Measurements from ENCODE around the gene WFDC8. TPM values are rescaled to one million over a fixed set of nuclear protein-coding genes. Genes with fewer than 3 reads are reported as not detected.
"Not testable (repeated sequence)": the region's sequence is repeated elsewhere in the genome, so short reads cannot be mapped to it uniquely, and the experiment has no call there.

Gene WFDC8
- not detected for polyA plus RNA-seq

DNA sequence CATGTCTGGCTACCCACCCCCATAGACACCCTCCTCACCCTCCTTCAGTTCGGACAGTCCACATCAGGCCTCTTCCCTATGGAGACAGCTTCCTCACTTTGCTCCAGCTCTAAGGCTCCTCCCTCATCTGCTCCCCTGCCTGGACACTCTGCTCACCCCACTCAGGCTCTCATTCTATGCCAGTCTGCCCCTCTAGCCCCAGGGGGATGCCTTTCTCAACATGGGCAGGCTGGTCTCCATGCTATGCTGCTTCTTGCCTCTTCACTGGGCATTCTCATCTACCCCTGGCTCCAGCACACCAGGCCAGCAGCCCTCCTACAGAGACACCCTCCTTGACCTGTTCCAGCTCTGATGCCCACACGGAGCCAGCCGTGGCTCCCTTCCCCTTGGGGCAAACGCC lies at the start of gene WFDC8:
WFDC8 (minus strand) TSS at position 101 of the 400 bp plus-strand sequence; CDS start at position 64, 37 bp downstream.
- H3K27me3 Mint-ChIP-seq (ENCODE audit: low read depth in 3 of 3) = peaks cover 1 to 5% (median 2%) of the 10 kb centered on the region in 3 donors

DNA sequence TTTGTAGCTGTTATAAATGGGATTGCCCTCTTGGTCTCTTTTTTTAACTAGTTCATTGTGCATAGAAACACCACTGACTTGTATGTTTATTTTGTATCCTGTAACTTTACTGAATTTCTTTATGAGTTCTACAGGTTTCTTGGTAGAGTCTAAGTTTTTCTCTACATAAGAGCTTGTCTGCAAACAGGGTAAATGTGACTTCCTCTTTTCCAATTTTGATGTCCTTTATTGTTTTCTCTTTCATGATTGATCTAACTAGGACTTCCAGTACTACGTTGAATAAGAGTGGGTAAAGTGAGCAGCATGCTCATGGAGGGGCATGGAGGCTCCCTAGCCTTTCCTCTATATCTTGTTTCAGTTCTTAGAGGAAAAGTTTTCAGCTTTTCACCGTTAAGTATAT lies 47.5 kb upstream of the WFDC8 start:
- Mint-ChIP-seq H3K36me3 (no peaks in the 10 kb centered on the region), H3K27ac (no peak overlapping the region), H3K9me3 (no peaks in the 10 kb centered on the region), H3K4me1 (no peaks in the 10 kb centered on the region), H3K27me3 (ENCODE audit: low read depth in 3 of 3) (peaks cover 2 to 17% (median 5%) of the 10 kb centered on the region in 3 donors), H3K4me3 (no peak overlapping the region)
- no peak for DNase-seq

More for the DNA sequence above, at the start of gene WFDC8:
- Mint-ChIP-seq H3K4me3 (no peak within 1 kb of the TSS), H3K36me3 (no peaks in the 10 kb centered on the region), H3K27ac (no peak within 1 kb of the TSS), H3K9me3 (no peaks in the 10 kb centered on the region), H3K4me1 (no peaks in the 10 kb centered on the region)
- no peak for DNase-seq

DNA sequence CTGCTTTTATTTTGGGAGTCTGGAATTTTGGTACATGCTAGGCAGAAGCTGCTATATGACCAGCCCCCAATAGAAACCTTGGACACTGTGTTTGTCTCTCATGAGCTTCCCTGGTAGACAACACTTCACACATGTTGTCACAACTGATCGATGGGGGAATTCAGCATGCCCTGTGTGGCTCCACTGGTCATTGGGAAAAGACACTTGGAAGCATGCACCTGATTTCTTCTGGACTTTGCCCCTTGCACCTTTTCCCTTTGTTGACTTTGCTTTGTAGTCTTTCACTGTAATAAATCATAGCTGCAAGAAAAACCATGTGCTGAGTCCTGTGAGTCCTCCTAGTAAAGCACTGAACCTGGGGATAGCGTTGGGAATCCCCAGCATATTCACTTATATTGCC lies 42.5 kb upstream of the WFDC8 start:
- Mint-ChIP-seq H3K36me3 (no peaks in the 10 kb centered on the region), H3K9me3 (no peaks in the 10 kb centered on the region), H3K27me3 (ENCODE audit: low read depth in 3 of 3) (peaks cover 3 to 13% (median 6%) of the 10 kb centered on the region in 3 donors), H3K4me3 (no peak overlapping the region), H3K27ac (no peak overlapping the region), H3K4me1 (no peaks in the 10 kb centered on the region)
- DNase-seq = no peak

DNA sequence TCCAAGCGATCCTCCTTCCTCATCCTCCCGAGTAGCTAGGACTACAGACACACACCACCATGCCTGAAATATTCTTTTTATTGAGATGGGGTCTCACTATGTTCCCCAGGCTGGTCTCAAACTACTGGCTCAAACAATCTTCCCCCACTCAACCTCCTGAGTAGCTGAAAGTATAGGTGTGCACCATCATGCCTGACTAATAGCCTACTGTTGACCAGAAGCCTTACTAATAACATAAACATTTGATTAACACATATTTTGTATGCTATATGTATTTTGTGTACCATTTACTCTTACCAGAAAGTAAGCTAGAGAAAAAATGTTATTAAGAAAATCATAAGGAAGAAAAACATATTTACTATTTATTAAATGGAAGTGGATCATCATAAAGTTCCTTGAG lies 38.5 kb upstream of the WFDC8 start:
- H3K27me3 Mint-ChIP-seq (ENCODE audit: low read depth in 3 of 3) = peaks cover 0 to 4% (median 3%) of the 10 kb centered on the region in 3 donors

DNA sequence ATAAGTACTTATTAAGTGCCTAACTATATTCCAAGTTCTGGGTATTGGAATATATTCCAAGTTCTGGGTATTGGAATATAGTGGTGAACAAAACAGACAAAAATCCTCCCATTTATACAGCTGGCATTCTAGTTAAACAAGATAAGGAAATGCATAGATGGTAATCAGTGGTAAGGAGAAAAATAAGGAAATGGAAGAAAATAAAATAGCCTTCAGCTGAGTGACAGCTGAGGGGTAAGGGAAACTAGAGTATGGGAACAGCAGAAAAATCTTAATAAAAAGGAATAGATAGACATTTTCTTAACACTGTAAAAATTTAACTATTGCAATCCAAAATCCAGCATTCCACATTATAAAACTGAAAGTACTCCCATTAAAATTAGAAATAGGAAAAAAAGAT lies 33.2 kb upstream of the WFDC8 start:
- H3K27ac Mint-ChIP-seq = no peak overlapping the region
- no peak overlapping the region for H3K4me3 Mint-ChIP-seq
- no peaks in the 10 kb centered on the region for H3K36me3 Mint-ChIP-seq
- peaks cover 0 to 4% (median 1%) of the 10 kb centered on the region in 6 donors for H3K9me3 Mint-ChIP-seq
- no peak for DNase-seq
- H3K27me3 Mint-ChIP-seq (ENCODE audit: low read depth in 3 of 3) = peaks cover 0 to 3% (median 0%) of the 10 kb centered on the region in 3 donors
- H3K4me1 Mint-ChIP-seq = no peaks in the 10 kb centered on the region

More for the DNA sequence above, 38.5 kb upstream of the WFDC8 start:
- no peak for DNase-seq
- Mint-ChIP-seq H3K4me3 (no peak overlapping the region), H3K9me3 (no peaks in the 10 kb centered on the region), H3K4me1 (no peaks in the 10 kb centered on the region), H3K27ac (no peak overlapping the region), H3K36me3 (no peaks in the 10 kb centered on the region)

DNA sequence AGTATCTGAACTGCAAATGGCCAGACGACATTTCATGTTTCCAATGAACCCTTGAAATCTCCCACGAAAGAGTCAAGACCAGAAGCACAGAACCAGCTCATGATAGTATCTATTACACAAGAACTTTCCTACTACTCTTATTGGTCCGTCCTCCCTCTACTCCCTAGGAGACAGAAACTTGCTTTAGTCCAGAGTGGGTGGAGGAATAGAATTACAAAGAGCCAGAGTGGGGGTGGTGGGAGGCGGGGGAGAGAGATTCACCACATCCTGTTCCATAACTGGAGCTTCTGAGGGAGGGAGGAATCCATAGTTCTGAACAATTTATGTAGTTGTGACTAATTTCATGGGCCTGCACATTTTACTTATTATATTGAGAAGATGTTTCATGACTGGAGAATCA lies 32.0 kb upstream of the WFDC8 start:
- H3K27me3 Mint-ChIP-seq (ENCODE audit: low read depth in 3 of 3) = peaks cover 0 to 8% (median 3%) of the 10 kb centered on the region in 3 donors
- H3K9me3 Mint-ChIP-seq = peaks cover 0 to 10% (median 5%) of the 10 kb centered on the region in 6 donors
- H3K36me3 Mint-ChIP-seq = peaks cover 0 to 3% (median 0%) of the 10 kb centered on the region in 3 donors
- no peak overlapping the region for H3K4me3 Mint-ChIP-seq
- no peaks in the 10 kb centered on the region for H3K4me1 Mint-ChIP-seq
- no peak for DNase-seq
- no peak overlapping the region for H3K27ac Mint-ChIP-seq

DNA sequence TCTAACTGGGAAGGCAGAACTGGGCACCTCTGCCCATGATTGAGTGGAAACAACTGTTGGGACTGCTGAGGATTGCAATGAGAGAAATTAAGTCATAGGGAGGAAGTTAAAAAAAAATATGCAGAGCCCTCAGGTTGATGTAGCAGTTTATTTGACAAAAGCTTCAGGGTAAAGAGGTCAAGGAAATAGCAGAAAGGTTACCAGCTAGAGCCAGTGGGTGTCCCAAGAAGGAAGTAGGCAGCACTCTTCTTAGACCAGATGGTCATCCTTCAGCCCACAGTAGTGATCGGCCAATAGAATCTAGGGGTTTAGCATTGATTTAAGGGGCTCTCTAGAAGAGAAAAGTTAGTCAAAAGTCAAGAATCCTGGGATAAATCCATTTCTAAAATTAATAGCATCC lies 28.7 kb upstream of the WFDC8 start:
- peaks cover 0 to 3% (median 0%) of the 10 kb centered on the region in 3 donors for H3K36me3 Mint-ChIP-seq
- H3K4me1 Mint-ChIP-seq = no peaks in the 10 kb centered on the region
- peaks cover 3 to 14% (median 4%) of the 10 kb centered on the region in 3 donors for H3K27me3 Mint-ChIP-seq (ENCODE audit: low read depth in 3 of 3)
- H3K9me3 Mint-ChIP-seq = peaks cover 3 to 17% (median 7%) of the 10 kb centered on the region in 6 donors
- no peak overlapping the region for H3K4me3 Mint-ChIP-seq
- no peak overlapping the region for H3K27ac Mint-ChIP-seq
- DNase-seq = no peak

DNA sequence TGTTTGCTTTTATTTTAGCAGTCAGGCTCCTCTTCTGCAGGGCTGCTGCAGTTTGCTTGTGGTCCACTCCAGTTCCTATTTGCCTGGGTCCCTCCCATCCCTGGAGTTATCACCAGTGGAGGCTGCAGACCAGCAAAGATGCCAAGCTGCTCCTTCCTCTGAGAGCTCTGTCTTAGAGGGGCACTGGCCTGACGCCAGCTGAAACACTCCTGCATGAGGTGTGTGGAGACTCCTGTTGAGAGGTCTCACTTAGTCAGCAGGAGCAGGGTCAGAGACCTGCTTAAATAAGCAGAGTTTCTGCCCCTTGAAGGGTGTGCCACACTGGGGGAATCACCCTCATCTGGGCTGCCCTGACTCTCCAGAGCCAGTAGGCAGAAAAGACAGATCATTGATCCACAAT lies 16.2 kb upstream of the WFDC8 start:
- H3K9me3 Mint-ChIP-seq = peaks cover 0 to 2% (median 0%) of the 10 kb centered on the region in 6 donors
- no peak overlapping the region for H3K4me3 Mint-ChIP-seq
- no peak overlapping the region for H3K27ac Mint-ChIP-seq
- no peaks in the 10 kb centered on the region for H3K4me1 Mint-ChIP-seq
- H3K36me3 Mint-ChIP-seq = no peaks in the 10 kb centered on the region
- DNase-seq = no peak
- peaks cover 4 to 12% (median 8%) of the 10 kb centered on the region in 3 donors for H3K27me3 Mint-ChIP-seq (ENCODE audit: low read depth in 3 of 3)

DNA sequence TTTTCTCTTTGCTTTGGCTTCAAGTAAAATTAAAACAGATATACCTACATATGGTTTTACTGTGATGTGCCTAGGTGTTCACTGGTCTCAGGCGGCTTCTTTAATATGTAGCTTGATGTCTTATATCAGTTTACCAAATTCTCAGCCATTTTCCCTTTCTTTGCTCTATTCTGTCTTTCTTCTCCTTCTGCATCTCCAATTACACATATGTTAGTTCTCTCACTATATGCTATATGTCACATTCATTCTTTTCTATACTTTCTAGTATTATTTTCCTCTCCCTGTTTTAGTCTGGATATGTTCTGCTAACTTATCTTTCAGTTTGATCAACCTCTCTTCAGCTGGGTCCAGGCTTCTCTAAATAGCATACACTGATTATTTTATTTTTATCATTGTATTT lies 14.4 kb upstream of the WFDC8 start:
- no peak for DNase-seq
- Mint-ChIP-seq H3K9me3 (peaks cover 0 to 2% (median 0%) of the 10 kb centered on the region in 6 donors), H3K27ac (no peak overlapping the region), H3K4me3 (no peak overlapping the region), H3K4me1 (no peaks in the 10 kb centered on the region), H3K27me3 (ENCODE audit: low read depth in 3 of 3) (peaks cover 4 to 12% (median 8%) of the 10 kb centered on the region in 3 donors), H3K36me3 (no peaks in the 10 kb centered on the region)

DNA sequence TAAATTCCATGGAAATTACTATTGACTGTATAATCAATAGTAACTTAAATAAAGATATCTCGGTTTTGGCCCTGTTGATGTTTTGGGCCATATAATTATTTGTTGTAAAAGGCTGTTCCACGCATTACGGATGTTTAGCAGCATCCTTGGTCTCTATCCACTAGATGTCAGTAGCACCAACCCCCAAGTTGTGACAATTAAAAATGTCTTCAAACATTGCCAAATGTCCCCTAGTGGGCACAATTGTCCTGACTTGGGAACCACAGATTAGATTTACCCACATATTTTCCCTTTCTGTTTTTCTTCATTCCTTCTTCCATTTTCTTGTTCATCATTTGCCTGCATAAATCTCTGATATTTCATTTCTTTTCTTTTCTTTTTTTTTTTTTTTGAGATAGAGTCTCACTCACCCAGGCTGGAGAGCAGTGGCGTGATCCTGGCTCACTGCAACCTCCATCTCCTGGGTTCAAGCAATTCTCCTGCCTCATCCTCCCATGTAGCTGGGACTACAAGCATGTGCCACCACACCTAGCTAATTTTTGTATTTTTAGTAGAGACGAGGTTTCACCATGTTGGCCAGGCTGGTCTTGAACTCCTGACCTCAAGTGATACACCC lies 13.6 kb upstream of the WFDC8 start:
- H3K4me3 Mint-ChIP-seq = no peak overlapping the region
- H3K36me3 Mint-ChIP-seq = no peaks in the 10 kb centered on the region
- DNase-seq = peak; percentile 2 to 9 (median 3)
- peaks cover 2 to 12% (median 8%) of the 10 kb centered on the region in 3 donors for H3K27me3 Mint-ChIP-seq (ENCODE audit: low read depth in 3 of 3)
- no peaks in the 10 kb centered on the region for H3K4me1 Mint-ChIP-seq
- no peak overlapping the region for H3K27ac Mint-ChIP-seq
- H3K9me3 Mint-ChIP-seq = peaks cover 0 to 2% (median 0%) of the 10 kb centered on the region in 6 donors

DNA sequence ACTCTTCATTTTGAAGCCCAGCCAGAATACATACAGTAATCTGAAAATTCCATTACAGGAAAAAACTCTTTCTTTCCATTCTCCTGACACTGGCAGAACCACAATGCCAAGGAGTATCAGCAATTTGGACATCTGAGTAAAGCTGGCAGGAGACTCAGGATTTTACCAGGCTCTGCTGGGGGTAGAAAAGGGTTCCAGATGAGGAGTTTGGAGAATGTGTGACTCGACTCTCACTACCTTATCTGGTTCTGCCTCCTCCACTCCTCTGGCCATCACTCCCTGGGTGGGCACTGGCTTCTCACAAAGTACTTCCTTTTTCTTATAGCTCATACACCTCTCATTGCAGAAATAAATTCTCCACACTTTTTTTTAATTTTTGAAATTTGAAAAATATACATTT lies 10.6 kb upstream of the WFDC8 start:
- Mint-ChIP-seq H3K4me3 (no peak overlapping the region), H3K27ac (no peak overlapping the region), H3K36me3 (no peaks in the 10 kb centered on the region), H3K4me1 (no peaks in the 10 kb centered on the region), H3K9me3 (peaks cover 0 to 2% (median 0%) of the 10 kb centered on the region in 6 donors), H3K27me3 (ENCODE audit: low read depth in 3 of 3) (peaks cover 4 to 12% (median 8%) of the 10 kb centered on the region in 3 donors)
- no peak for DNase-seq

DNA sequence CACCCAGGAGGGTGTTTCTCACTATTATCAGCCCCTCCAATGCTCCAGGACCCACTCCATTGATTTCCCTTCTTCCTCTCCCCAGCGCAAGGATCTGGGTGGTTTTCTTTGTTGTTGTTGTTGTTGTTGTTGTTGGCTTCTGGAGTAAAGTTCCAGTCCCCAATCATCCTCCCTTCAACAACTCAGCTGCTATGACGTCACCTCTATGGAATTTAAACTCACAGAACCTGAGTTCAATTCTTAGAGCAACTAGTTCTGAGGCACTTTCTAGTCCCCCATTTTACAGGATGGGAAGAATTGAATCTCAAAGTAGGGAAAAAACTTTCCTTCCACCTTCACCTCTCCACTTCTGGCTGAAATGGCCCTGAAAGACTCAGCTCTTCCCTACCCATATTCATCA lies 9.7 kb upstream of the WFDC8 start:
- no peaks in the 10 kb centered on the region for H3K36me3 Mint-ChIP-seq
- no peaks in the 10 kb centered on the region for H3K4me1 Mint-ChIP-seq
- peaks cover 0 to 2% (median 0%) of the 10 kb centered on the region in 6 donors for H3K9me3 Mint-ChIP-seq
- H3K27ac Mint-ChIP-seq = no peak overlapping the region
- DNase-seq = no peak
- H3K27me3 Mint-ChIP-seq (ENCODE audit: low read depth in 3 of 3) = peaks cover 4 to 12% (median 6%) of the 10 kb centered on the region in 3 donors
- no peak overlapping the region for H3K4me3 Mint-ChIP-seq

DNA sequence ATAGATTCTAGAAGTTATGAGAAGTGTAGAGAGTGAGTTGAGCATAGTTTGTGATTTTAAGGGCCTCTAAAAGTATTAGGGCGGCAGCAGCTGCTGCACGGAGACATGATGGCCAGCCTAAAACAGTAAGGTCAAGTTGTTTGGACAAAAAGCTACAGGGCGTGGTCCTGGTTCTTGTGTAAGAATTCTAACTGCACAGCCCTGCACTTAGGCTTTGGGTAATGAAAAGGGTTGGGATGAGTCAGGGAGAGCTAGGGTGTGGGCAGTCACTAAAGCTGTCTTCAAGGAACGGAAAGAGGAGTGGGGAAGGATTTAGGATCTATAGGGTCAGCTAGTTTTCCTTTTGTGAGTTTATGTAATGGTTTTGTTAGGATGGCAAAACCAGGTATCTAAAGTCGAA lies 6.9 kb upstream of the WFDC8 start:
- H3K27me3 Mint-ChIP-seq (ENCODE audit: low read depth in 3 of 3); H3K36me3 Mint-ChIP-seq; H3K4me1 Mint-ChIP-seq; H3K27ac Mint-ChIP-seq; DNase-seq; H3K4me3 Mint-ChIP-seq; H3K9me3 Mint-ChIP-seq: not testable (repeated sequence)

DNA sequence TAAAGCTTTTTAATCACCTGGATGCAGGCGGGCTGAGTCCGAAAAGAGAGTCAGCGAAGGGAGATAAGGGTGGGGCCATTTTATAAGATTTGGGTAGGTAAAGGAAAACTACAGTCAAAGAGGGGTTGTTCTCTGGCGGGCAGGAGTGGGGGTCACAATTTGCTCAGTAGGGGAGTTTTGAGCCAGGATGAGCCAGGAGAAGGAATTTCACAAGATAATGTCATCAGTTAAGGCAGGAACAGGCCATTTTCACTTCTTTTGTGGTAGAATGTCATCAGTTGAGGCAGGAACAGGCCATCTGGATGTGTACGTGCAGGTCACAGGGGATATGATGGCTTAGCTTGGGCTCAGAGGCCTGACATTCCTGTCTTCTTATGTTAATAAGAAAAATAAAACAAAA lies 5.2 kb upstream of the WFDC8 start:
- not testable (repeated sequence) for H3K9me3 Mint-ChIP-seq

DNA sequence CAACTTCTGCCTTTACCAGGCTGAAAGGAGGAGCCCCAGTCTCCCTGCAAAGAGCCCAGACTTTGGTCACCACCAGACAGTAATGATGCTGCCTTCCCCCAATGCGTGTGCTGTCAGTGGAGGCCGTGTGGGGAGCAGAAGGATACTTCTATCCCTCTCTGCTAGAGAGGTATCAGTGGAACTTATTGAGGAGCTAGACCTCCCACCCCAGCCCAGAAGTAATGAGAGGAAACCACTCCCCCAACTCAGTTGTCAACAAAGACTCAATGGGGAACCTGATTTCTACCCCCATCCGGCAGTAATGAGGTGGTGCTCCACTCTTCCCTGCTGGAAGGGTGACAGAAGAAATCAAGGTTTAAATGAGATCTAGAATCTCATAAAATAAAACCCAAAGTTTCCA lies 4.4 kb upstream of the WFDC8 start:
- H3K36me3 Mint-ChIP-seq = no peaks in the 10 kb centered on the region
- no peak overlapping the region for H3K27ac Mint-ChIP-seq
- H3K9me3 Mint-ChIP-seq = no peaks in the 10 kb centered on the region
- no peak for DNase-seq
- H3K27me3 Mint-ChIP-seq (ENCODE audit: low read depth in 3 of 3) = peaks cover 0 to 3% (median 0%) of the 10 kb centered on the region in 3 donors
- H3K4me3 Mint-ChIP-seq = no peak overlapping the region
- H3K4me1 Mint-ChIP-seq = no peaks in the 10 kb centered on the region

More for the DNA sequence above, 5.2 kb upstream of the WFDC8 start:
- not testable (repeated sequence) for H3K27me3 Mint-ChIP-seq (ENCODE audit: low read depth in 3 of 3); H3K36me3 Mint-ChIP-seq; H3K27ac Mint-ChIP-seq; H3K4me3 Mint-ChIP-seq; H3K4me1 Mint-ChIP-seq; DNase-seq

All from immature natural killer cell (primary cell).